MV-4-11 (cell line): Measurements from ENCODE around the gene GLYR1.
A peak's percentile ranks its signal among the peaks of the same experiment; 100 is the strongest.

Experiments used
- DNase-seq: peaks from one replicate; lab custom pipeline; 2025; lab: John Stamatoyannopoulos, UW

Gene GLYR1

GRCh38 chr16:4879049-4879448, 32.0 kb upstream of the GLYR1 start:
- DNase-seq: no peak

DNA sequence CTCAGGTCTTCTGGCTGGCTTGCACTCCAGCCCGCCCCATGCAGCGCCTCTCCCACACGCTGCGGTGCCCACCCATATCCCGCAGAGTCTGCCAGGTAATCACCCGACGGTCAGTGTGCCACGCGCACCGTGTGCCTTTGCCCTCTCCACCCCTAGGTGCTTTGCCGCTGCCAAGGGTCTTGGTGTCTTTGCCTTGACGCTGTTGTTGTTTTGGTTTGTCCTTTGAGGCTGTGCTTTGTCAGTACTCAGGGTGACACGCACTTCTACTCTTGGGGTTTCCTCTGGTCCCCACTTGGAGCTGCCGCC, 30.2 kb upstream of the GLYR1 start:
- no peak for DNase-seq

GRCh38 chr16:4876646-4877379, 29.7 kb upstream of the GLYR1 start:
- DNase-seq: no peak

DNA sequence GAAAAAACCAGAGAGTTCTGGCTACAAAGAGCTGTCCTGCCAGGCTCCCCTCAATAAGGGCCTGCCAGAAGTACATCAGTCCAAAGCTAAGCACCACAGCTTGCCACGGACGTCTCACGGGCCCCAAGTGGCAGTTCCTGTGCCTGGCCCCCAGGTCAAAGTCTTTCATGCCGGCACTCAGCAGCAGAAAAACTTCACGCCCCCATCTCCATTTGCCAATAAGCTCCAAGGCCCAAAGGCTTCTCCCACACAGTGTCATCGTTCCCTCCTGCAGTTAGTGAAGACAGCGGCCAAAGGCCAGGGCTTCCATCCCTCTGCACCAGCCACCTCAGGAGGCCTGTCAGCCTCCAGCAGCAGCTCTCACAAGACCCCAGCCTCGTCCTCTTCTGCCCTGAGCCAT, 27.6 kb upstream of the GLYR1 start:
- DNase-seq: no peak

GRCh38 chr16:4873091-4873490, 26.0 kb upstream of the GLYR1 start:
- no peak for DNase-seq

GRCh38 chr16:4871071-4871470, 24.0 kb upstream of the GLYR1 start:
- DNase-seq: no peak

GRCh38 chr16:4870138-4870671, 23.1 kb upstream of the GLYR1 start:
- DNase-seq: no peak

- no peak for DNase-seq
Observed at GRCh38 chr16:4869147-4869805, 22.2 kb upstream of the GLYR1 start.

GRCh38 chr16:4868535-4868934, 21.4 kb upstream of the GLYR1 start:
- DNase-seq: no peak

DNA sequence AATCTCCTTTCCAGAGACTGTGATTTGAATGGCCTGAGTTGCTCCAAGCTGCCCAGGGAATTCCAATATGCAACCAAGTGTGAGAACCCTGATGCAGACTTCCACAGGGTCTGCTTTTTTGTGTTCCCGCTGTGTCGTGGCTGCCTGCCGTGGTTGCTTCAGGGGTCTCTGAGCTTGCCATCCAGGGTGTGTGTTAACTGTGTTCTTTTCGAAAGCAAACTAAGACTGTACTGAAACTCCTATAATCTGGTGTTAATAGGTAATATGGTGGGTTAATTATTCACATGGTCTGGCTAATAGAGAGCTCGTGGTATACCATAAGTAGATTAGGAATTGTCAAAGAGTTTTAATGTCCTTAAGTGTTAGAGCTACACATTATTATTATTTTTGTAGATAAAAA, 20.9 kb upstream of the GLYR1 start:
- no peak for DNase-seq

DNA sequence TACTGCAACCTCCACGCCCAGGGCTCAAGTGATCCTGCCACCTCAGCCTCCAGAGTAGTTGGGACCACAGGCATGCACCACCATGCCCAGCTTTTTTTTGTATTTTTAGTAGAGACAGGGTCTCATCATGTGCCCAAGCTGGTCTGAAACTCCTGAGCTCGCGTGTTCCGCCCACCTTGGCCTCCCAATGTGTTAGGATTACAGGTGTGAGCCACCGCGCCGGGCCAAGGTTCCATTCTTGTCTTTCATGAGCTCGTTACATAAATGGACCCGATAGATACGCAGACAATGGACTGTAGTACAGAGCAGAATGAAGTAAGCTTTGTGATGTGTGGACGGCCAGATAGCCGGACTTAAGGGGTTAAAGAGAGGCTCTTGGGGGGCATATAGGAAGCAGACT, 19.5 kb upstream of the GLYR1 start:
- no peak for DNase-seq

GRCh38 chr16:4865231-4865860, 18.3 kb upstream of the GLYR1 start:
- no peak for DNase-seq

DNA sequence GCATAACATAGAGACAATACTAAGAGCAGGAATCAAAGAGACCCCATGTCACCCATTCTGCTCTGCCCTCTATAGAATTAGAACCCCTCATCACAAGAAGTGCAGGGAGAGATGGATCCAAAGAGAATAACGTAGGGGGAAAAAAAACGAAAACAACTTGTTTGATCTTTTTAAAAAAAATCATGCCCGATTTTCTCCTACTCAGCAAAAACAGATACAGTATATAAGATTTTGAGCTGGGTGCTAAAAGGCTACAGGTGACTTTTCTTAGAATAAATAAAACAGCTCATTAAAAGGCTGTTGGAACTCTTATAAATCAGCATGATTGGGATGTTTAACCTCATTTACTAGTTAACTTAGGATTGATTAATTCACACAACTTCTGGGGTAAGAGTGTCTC, 17.6 kb upstream of the GLYR1 start:
- DNase-seq: no peak

DNA sequence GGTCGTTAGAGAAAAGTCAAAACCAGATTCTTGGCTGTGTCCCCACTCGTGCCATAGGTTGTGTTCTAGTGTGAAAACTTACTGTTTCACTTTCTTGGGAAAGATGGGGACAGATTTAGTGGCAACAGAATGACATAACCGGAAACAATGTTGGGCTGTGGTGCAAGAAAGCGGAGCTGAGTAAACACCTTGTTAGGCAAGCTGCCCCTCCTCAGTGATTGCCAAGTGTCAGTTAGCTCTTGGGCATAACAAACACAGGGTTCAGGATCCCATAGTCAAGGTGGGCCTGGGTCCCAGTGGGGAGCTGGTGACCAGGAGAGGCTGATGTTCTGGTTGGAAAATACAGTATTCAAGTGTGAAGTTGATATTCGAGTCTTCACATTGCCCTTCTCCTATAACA, 15.6 kb upstream of the GLYR1 start:
- peak; percentile 45 for DNase-seq

GRCh38 chr16:4860727-4861342, 13.7 kb upstream of the GLYR1 start:
- no peak for DNase-seq

- DNase-seq: no peak
Observed at GRCh38 chr16:4859900-4860255, 12.8 kb upstream of the GLYR1 start.

GRCh38 chr16:4859190-4859899, 12.3 kb upstream of the GLYR1 start:
- DNase-seq: no peak

DNA sequence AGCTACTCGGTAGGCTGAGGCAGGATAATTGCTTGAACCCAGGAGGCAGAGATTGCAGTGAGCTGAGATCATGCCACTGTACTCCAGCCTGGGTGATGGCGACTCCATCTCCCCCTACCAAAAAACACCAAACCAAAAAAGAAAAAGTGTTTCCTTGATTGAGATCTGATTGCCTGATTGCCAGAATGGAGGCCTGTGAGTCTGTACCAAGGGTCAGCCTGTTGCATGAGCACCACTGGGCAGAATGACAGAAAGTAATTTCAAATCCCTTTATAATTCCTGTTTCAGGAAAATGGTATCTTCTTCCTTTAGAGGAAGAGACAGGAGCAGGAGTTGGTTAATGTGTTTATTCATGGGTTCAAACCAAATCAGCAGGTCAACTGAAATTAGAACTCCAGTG, 8.7 kb upstream of the GLYR1 start:
- DNase-seq: no peak

DNA sequence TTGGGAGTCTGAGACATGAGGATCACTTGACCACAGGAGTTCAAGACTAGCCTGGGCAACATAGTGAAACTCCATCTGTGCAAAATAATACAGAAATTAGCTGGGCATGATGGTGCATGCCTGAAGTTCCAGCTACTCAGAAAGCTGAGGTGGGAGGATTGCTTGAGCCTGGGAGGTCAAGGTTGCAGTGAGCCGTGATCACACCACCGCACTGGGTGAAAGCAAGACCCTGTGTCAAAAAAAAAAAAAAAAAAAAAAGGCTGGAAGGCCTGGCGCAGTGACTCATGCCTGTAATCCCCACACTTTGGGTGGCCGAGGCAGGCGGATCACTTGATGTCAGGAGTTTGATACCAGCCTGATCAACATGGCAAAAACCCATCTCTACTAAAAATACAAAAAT, 8.3 kb upstream of the GLYR1 start:
- no peak for DNase-seq

- peak; percentile 17 for DNase-seq
Observed at GRCh38 chr16:4852221-4852872, 5.3 kb upstream of the GLYR1 start.

DNA sequence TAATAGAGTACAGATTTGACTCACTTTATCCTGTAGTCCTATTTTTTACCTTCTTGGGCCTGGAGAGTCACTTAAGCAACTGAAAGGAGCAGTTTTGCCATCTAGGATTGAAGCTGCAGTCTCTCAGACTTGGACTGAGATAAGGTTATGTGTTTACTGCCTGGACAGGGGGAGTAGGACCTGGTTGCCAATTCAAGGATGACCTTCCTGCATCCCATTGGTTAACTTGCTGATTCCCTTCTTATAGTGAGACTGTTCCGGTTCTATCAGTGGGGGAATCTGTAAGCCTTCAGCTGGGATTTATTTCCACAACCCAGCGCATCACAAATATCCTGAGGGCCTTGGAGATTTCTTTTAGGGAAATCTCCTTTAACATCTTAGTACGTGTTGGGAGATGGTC, 3.1 kb upstream of the GLYR1 start:
- DNase-seq: no peak
